GM21619 (cell line): ENCODE data around the gene SPECC1L.

ENCODE experiments used
- ATAC-seq: cut with Tn5 transposase; IDR thresholded peaks from one replicate; pipeline ENCODE4 v1.9.1; 2021; ENCODE audit not compliant: unreplicated experiment

SPECC1L gene

DNA sequence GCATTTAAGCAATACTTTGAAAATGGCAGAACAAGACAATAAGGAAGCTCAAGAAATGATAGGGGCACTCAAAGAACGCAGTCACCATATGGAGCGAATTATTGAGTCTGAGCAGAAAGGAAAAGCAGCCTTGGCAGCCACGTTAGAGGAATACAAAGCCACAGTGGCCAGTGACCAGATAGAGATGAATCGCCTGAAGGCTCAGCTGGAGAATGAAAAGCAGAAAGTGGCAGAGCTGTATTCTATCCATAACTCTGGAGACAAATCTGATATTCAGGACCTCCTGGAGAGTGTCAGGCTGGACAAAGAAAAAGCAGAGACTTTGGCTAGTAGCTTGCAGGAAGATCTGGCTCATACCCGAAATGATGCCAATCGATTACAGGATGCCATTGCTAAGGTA is 51.9 kb downstream of the SPECC1L start:
- ATAC-seq, result no peak

DNA sequence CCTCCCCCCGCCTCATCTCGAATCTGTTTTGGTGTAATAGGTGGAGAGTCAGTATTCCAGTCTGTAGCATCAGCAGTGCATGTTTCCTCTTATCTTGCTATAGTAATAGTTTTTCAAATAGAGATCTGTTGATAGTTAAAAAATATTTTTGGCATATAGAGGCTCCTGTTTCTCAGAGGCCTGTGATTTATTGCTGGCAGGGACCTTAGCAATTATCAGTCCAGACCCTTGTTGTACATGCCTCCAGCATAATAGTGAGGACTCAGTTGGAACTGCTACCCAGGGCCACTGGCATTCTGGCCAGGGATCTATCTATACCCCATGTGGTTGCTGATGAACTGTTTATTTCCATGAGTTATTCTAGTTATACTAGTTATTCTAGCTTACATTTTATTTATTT is 52.6 kb downstream of the SPECC1L start:
- no peak for ATAC-seq

DNA sequence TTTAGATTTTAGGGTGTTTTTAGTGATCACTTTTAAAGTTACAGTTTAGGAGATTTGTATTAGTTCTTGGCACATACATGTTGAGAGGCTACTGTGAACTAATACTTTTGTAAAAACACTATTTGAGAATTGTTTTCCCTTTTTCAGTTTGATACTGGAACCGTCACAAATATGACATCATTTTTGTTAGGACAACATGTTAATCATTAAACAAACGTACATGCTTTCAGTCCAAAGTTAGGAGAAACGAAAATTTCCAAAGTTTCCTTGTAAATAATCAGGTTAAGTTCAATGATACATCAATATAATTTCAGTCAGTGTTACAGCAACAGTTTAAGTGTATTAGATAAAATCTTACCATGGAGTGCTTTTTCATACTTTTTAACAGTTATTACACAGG is 53.1 kb downstream of the SPECC1L start:
- ATAC-seq, result no peak

DNA sequence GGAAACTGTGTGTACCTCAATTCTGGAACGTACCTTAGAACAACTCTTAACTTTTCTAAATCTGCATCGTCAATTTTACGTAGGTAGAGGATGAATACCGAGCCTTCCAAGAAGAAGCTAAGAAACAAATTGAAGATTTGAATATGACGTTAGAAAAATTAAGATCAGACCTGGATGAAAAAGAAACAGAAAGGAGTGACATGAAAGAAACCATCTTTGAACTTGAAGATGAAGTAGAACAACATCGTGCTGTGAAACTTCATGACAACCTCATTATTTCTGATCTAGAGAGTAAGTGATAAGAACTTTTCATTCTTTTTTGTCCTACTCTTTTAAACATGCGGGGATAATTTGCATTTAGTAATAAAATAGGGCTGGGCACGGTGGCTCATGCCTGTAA is 53.5 kb downstream of the SPECC1L start:
- no peak for ATAC-seq

DNA sequence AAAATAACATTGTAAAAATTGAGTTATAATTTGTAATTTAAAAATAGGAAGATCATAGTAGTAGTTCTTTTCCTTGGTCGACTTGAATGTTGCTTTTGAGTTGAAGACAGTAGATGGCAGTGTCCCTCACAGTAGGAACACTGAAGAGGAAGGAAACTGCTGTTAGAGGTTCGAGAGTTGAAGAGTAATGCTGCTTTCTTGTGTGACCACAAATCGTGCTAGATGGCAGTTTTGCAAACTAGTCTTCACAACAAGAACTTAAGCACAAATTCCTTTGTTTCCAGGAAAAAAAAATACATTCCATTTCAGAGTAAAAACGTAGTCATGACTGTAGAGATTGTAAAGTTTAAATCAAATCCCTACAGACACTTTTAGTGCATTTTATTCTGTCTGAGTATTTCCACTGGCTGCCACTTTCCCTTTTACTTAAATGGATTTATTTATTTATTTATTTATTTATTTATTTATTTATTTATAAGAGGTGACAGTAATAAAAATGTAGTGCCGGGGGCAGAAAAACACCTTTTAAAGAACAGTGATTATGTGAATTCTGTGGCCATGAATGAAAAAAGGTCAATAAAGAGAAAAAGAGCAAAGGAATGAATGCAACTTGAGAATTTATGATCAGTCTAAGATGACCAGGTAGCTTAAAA is 54.6 kb downstream of the SPECC1L start:
- ATAC-seq, result no peak

DNA sequence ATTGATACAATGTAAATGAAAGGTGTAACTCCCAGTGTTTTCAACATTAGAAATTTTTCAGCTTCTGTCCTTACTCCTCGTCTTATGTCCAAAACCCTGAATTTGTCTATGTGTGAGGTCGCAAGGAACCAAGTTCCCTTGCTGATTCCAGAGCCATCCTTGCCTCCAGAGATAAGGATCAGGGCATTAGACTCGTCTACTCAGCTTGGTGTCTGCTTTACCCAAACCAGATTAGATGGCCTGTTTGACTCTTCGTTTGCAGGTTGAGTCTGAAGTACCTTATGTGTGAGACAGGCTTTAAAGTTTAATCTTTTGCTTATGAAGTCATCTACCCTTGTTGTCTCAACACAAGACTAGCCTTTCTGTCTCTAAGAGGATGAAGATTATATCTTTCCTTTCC is 55.6 kb downstream of the SPECC1L start:
- ATAC-seq, result no peak

DNA sequence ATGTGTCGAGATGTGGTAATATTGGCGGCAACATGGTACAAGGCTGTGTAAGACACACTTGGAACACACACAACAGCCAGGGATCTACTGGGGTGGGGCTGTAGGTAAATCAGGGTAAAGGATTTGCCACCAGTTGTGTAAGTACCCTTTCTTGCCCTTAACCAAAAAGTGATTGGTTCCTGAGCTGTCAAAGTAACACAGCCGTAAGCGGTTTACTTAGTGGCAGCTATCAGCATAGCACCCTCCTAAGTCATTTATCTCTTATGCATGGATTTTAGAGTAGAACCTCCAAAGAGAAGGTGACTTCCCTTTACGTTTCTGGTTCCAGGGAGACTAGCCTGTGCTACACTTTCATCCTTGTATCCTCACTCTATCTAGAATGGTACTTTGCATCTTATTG is 57.2 kb downstream of the SPECC1L start:
- no peak for ATAC-seq

DNA sequence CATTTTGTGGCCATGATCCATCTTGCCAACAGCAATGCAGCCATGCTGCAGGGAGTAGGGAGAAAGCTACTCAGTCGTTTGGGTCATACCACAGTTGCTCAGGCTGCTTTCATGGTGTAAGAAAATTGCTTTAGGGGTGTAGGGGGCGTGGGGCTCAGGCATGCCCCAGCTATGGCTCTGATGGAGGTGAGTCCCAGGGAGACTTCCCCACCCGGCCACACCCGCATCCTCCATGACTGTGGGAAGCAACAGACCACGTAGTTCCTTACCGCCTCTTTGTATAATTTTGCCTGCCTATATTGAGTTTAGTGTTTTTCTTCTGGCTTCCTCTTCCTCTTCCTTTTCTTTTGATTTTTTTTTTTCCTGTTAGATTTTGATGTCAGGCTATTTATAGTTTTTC is 58.8 kb downstream of the SPECC1L start:
- no peak for ATAC-seq

DNA sequence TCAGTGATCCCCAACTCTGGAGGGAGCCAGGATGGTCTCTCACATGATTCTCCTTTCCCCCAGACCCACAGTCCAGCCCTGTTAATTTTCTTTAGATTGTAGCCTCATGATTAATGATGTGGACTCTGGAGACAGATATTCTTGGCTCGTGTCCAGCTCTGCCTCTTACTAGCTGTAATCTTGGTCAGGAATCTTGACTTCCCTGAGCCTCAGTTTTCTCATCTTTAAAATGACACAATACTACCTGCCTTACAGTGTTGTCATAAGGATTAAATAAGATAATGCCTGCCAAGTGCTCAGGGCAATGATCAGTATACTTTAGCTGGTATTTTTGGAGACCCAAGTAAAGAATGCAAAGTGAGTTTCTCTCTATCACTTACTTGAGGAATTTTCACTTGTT is 60.0 kb downstream of the SPECC1L start:
- no peak for ATAC-seq

DNA sequence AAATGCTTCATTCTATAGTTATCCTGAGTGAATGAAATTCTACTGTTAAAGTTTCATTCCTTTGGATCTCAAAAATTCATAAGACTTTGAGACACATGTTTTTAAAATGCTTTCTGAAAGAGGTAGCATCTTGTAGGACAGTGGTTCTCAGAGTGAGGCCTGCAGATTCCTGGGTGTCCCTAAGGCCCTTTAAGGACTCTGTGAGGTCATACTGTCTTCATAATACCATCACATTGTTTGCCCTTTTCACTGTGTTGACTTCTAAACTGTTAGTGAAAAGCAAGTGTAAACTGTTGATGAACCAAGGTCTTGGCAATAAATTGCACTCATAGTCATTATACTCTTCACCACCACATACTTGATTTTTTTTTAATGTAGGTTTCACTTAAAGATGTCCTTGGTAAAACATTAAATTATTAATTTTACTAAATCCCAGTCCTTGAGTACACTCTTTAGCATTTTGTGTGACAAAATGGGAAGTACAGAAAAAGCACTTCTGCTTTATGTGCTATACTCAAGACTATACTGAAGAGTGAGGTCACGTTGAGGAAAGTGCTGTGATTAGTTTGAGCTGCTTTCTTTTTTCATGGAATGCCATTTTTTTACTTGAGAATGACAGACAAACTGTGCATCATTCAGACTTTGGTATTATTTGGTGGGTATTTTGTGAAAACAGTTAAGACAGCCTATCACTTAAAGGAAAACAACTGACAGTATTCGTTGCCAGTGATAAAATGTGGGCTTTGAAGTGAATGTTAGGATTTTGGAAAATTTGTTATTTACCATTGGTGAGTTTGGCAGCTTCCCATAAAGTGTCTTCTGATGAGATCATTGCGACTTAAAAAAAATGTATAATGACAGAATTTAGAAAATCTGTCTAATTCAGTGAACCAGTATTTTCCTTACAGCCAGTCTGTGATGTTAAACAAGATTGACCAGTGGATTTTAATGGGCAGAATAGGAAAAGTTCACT is 61.1 kb downstream of the SPECC1L start:
- ATAC-seq, result no peak

DNA sequence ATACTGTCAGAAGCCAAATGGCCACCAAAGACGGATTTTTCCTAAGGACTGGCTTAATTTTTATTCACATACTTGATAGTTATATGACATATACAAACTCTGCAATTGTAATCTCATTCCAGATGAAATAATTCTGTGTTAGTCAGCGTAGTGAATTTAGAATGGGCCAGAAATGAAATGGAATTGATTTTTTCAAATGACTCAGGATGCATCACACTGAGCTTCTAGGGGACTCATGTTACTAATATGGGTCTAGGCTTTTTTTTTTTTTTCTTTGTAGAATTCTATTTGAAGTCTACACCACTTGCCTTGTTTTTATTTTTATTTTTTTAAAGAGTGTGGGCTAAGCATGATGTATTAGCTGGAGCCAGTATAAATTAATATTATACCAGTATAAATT is 62.7 kb downstream of the SPECC1L start:
- ATAC-seq, result no peak

DNA sequence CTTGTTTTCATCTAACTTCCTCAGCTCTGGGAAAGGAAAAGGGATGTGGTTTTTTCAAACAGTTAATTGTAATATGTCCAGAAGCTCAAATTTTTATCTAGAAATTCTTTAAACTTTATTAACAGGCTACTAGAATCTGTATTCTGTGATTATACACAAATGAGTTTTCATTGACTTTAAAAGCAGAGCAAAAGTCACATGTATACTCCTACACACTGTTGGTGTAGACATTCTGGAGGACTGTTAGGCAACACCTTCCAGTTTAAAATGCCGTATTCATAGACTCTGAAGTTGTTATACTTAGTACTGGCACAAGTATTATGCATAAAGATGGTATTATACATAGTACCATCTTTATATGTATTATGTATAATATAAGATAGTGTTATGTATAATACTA is 64.9 kb downstream of the SPECC1L start:
- no peak for ATAC-seq

DNA sequence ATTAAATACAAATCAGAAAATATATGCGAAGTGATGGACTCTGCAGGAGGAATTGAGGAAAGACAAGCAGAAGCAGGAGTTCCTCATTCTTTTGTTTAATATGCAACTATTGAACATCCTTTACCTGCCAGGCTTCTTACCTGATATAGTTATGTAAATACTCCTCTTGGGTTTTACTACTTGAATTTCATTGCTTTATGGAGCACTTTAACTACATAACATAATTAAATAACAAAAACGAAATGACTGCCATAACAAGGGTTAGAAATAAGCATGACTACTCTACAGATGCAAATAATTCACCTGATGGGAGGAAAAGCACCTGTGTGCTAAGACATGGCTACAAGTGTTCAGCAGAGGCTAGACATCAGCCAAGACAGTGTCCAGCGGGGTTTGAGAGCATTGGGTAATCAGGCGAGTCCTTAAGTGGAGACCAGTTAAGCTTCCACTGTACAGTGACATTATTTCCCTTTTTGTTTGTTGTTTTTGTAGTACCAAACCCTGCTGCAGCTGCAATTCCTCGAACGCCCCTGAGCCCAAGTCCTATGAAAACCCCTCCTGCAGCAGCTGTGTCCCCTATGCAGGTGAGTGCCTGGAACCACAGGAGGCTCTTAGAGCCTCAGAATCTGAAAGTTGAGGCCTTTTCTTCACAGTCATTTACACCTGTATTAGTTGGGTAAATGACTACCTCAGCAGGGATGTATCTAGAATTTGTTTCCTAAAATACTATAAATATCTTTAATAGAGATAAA is 67.4 kb downstream of the SPECC1L start:
- ATAC-seq, result no peak

DNA sequence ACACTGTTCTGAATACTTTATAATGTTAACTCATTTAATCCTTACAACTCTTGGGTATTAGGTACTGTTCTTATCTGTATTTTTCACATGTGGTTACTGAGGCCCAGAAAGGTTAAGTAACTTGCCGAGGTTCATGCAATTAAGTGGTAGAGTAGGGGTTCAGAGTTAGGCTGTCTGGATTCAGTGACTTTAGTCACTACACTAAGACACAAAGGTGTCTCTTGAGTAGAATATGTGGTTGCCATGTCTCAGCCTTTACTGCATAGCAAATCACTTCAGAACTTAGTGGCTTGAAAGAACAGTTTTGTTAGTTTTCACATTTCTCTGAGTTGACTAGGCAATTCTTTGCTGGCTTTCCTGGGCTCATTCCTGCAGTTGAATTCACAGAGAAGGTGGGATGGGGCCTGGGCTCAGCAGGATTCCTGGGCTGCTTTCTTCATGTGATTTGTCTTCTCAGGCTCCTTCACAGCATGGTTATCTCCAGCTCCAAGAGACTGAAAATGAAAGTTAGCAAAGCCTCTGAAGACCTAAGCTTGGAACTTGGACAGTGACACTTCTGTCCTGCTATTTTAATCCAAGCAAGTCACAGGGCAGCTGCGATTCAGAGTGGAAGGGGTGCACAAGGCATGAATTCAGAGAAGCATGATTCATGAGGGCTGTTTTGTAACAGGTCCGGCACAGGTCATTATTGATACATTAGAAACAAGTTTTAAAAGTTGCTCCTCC is 68.3 kb downstream of the SPECC1L start:
- ATAC-seq, result no peak

DNA sequence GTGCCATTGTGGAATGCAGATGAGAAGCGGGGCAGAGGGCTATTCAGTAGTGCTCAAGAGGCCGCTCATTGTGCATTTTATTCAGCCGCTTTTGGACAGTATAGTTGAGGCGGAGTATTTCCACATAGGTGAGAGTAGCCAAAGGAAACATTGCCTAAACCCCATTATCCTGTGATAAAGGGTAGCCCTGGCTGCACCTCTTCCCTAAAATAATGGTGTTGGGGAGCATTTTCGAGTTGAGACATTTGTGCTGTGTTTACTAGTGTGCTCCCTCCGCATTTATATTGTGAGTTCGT is 68.8 kb downstream of the SPECC1L start:
- no peak for ATAC-seq

DNA sequence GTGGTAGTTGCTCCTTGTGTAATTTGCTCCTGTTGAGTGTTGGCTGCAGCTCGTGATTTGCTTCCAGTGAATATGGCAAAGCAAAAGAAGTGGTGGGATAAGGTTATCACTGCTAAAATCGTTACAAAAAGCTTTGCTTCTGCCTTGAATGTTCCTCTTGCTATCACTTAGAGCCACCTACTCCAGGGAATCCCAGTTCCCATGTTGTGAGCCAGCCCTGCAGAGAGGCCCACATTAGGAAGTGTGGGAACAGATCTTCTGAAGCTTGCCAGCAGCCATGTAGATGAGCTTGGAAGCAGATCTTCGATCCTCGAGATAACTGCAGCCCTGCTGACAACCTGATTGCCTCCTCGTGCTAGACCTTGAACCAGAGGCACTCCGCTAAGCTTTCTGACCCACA is 71.0 kb downstream of the SPECC1L start:
- ATAC-seq, result no peak

DNA sequence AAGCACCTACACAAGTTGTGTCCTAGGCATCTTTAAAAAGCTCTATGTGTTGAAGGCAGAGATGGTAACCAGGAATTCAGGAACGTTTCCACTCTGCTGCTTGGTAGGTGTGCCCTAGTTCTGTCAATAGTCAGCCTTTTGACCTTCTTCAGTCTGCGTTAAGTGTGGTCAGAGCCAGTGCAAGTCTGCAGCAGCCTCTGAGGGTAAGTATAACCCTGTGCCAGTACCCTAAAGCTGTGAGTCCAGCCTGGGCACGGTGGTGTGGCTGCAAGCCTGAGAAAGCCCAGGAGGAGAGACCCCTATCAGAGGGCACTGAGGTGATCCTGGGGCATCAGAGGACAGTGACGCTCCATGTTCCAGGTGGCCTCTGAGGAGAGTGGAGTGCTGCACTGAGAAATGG is 80.0 kb downstream of the SPECC1L start:
- ATAC-seq, result no peak

DNA sequence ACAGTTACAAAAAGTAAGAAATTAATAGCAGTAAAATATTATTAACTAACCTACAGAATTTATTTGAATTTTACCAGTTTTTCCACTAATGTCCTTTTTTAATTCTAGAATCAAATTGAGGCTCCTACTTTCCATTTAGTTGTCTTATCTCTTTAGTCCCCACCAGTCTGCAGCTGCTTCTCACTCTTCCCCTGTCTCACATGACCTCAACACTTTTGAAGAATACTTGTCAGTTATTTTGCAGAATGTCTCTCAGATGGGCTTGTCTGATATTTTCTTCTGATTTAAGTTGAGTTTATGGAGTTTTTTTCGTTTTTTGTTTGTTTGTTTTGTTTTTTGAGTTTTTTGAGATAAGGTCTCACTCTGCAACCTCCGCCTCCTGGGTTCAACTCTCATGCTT is 82.5 kb downstream of the SPECC1L start:
- no peak for ATAC-seq

DNA sequence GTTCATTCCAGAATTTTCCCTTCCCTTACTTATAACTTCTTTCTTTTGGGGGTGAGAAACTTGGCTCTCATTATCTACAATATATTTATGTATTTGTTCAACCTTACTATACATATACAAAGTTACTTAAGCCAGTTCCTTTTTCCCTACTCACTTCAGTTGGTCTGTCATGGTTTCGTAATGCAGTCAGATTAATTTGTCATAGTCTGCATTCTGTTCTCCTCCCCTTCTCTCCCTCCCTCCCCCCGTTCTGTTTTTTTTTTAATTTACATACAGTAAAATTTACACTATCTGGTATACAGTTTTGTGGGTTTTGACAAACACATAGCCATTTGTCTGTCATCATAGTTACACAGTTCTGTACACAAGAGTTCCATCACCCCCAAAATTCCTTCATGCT is 84.9 kb downstream of the SPECC1L start:
- no peak for ATAC-seq

DNA sequence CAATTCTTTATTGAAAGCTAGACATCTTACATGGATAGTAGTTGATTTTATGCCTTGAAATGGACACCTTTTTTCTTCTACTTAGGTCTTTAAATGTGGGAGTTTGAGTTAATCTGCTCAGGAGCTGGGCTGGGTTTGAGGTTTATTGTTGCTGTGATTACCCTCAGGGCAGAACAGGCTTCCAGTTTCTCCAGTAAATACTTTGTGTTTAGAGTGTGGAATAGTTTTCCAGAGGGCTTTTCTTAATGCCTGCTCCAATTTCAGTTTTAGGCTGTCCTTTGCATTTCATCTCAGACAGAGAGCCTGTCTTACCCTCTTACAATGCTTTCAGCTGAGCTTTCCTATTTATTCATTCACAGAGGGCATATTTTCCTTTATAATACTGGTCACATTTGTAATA is 86.9 kb downstream of the SPECC1L start:
- ATAC-seq, result no peak

DNA sequence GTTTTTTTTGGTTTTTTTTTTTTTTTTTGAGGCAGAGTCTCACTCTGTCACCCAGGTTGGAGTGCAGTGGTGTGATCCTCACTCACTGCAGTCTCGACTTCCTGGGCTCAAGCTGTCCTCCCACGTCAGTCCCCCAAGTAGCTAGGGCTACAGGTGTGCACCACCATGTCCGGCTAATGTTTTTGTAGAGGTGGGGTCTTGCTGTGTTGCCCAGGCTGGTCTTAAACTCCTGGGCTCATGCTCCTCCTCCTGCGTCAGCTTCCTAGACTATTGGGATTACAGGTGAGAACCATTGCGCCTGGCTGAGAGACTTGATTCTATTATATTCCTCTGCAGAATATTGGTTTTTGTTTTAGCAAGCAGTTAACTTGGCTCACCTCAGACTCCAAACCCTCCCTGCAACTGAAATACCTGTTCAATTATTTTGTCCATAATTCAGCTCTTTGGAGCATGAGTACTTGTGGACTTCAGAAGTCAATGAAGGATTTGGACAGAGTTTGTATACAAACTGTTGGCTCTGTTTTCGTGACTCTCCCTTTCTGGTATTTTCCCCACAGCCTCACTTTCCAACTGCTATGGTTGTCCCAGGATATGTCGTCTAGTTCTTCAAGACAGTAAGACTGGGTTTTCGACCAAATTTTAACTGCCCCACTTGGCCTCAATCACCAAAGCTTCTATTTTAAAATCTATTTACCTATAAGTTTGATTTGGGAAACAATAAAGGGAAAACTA is 87.6 kb downstream of the SPECC1L start:
- no peak for ATAC-seq
